ENCODE measurements around the gene FN1.
"Not testable (repeated sequence)": the region's sequence is repeated elsewhere in the genome, so short reads cannot be mapped to it uniquely, and the experiment has no call there.

The FN1 gene

DNA sequence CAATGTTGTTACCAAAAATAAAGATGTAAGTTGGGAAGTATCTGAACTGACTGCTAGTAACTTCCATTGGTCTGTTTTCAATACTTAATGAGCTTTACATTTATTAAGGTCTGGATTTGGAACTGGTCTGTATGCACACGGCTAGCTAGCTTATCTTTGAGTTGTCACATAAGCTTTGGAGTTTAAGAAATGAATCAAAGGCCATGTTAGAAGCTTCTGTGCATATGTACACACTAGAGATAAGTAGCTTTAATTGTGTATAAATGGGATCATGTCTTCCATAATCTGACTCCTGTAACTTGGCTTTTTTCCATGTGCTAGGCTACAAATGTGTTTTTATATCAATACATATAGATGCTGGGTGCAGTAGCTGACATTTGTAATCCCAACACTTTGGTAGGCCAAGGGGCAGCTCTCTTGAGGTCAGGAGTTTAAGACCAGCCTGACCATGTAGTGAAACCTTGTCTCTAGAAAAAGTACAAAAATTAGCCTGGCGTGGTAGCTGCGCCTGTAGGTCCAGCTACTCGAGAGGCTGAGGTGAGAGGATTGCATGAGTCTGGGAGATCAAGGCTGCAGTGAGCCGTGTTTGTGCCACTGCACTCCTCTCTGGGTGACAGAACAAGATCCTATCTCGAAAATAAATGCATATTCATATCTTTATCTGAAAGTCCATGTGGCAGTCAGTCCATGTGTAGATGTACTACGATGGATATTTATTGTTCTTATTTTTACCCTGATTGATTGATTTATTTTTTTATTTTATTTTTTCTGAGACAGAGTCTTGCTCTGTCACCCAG is 96.8 kb downstream of the FN1 start:
- no peak for DNase-seq (ENCODE audit: low spot score)

DNA sequence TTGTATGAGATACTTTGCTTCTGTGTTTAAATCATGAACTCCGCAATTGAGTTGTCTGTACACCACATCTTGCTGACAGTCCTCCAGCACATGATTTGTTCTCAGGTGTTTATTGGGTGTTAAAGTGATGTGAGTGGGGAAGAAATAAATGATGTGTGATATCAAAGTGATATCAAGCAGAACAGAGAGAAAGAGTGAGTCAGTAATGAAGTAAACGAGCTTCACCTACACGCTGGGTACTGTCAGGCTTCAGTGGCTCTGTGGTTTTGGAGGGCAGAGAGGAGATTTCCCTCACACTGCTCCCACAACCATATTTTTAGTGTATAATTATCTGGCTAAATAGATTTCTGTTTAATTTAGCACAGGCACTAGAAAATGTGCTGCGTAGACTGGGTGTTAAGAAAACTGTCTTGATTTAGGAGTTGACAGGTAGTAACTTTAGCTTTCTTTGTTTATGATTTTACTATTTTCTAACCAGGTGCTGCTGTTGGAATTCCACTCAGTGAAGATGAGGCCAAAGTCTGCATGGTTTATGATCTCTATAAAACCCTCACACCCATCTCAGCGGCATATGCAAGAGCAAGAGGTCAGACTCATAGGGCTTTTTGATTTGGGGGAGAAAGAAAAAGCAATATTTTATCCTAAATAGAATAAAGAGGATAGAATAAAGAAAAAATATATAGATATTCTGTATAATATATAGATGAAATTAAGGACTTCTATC is 102.8 kb downstream of the FN1 start:
- no peak for DNase-seq (ENCODE audit: low spot score)

GRCh38 chr2:215328066-215328465 is 107.8 kb downstream of the FN1 start:
- DNase-seq (ENCODE audit: low spot score) = no peak

GRCh38 chr2:215324811-215325210 is 111.1 kb downstream of the FN1 start:
- no peak for DNase-seq (ENCODE audit: low spot score)

DNA sequence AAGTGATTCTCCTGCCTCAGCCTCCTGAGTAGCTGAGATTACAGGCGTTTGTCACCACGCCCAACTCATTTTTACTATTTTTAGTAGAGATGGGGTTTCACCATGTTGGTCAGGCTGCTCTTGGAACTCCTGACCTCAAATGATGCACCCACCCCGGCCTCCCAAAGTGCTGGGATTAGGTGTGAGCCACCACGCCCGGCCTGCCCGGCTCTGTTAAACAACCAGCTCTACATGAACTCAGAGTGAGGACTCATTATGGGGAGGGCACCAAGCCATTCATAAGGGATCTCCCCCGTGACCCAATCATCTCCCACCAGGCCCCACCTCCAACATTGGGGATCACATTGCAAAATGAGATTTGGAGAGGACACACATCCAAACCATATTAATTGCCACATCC is 115.2 kb downstream of the FN1 start:
- no peak for DNase-seq (ENCODE audit: low spot score)

- DNase-seq (ENCODE audit: low spot score) = no peak
Observed at GRCh38 chr2:215320102-215320501, 115.8 kb downstream of the FN1 start.

GRCh38 chr2:215319500-215319899 is 116.4 kb downstream of the FN1 start:
- no peak for DNase-seq (ENCODE audit: low spot score)

GRCh38 chr2:215316336-215316735 is 119.5 kb downstream of the FN1 start:
- DNase-seq (ENCODE audit: low spot score) = no peak

GRCh38 chr2:215315301-215315700 is 120.6 kb downstream of the FN1 start:
- DNase-seq (ENCODE audit: low spot score) = no peak

- DNase-seq (ENCODE audit: low spot score) = no peak
Observed at GRCh38 chr2:215314896-215315295, 121.0 kb downstream of the FN1 start.

- DNase-seq (ENCODE audit: low spot score) = no peak
Observed at GRCh38 chr2:215313255-215313613, 122.6 kb downstream of the FN1 start.

GRCh38 chr2:215311625-215312396 is 124.1 kb downstream of the FN1 start, which contains the start of gene ATIC:
Gene ATIC (plus strand): TSS chr2:215312059. CDS start chr2:215312143, 84 bp downstream.
- peak; percentile 87 for DNase-seq (ENCODE audit: low spot score)

GRCh38 chr2:215311259-215311624 is 124.6 kb downstream of the FN1 start:
- not testable (repeated sequence) for DNase-seq (ENCODE audit: low spot score)
